ENCODE measurements around the gene MIA2.

The MIA2 gene

GRCh38 chr14:39428118-39428517, 194.4 kb downstream of the MIA2 start:
- TF ChIP-seq CTCF (IDR thresholded peaks at IDR 0.05; ENCODE audit: low read depth, low read length, poor library complexity, severe bottlenecking), result no peak
- no peak for TF ChIP-seq EZH2phosphoT487 (IDR thresholded peaks at IDR 0.05; ENCODE audit: borderline replicate concordance, low read length)
- H3K4me3 ChIP-seq (ENCODE audit: low read length), result no peak overlapping the region
- no peaks in the 10 kb centered on the region for H3F3A ChIP-seq (ENCODE audit: control insufficient read depth, insufficient read depth)
- H3K36me3 ChIP-seq (ENCODE audit: control insufficient read depth, low read length), result peaks cover 12% of the 10 kb centered on the region; the same call in 1 of the 2 replicates
- peaks cover 25% of the 10 kb centered on the region for H4K20me1 ChIP-seq (ENCODE audit: control insufficient read depth, insufficient read depth, low read depth, low read length)
- H3K4me1 ChIP-seq (ENCODE audit: control insufficient read depth, low read length), result peaks cover 33% of the 10 kb centered on the region
- H3K79me2 ChIP-seq (ENCODE audit: control insufficient read depth, low read length), result peaks cover 86% of the 10 kb centered on the region
- H3K9me3 ChIP-seq (ENCODE audit: control insufficient read depth, insufficient read depth, low read length), result no peaks in the 10 kb centered on the region
- H3K27me3 ChIP-seq (ENCODE audit: control insufficient read depth, low read length), result no peaks in the 10 kb centered on the region
- H3K4me2 ChIP-seq (ENCODE audit: low read length), result no peak overlapping the region
- no peaks in the 10 kb centered on the region for H3K9me2 ChIP-seq (replicated peaks; ENCODE audit: control insufficient read depth, low read length)
- H3K27ac ChIP-seq (ENCODE audit: low read depth, low read length), result no peak overlapping the region

GRCh38 chr14:39430762-39431415, 197.2 kb downstream of the MIA2 start:
- TF ChIP-seq CTCF (IDR thresholded peaks at IDR 0.05; ENCODE audit: low read depth, low read length, poor library complexity, severe bottlenecking), result no peak
- TF ChIP-seq EZH2phosphoT487 (IDR thresholded peaks at IDR 0.05; ENCODE audit: borderline replicate concordance, low read length), result no peak
- 0 out of 2 replicates have a peak, but pooled peaks cover 3% of the 10 kb centered on the region for H3F3A ChIP-seq (ENCODE audit: control insufficient read depth, insufficient read depth)
- peaks cover 12% of the 10 kb centered on the region; the same call in 1 of the 2 replicates for H3K36me3 ChIP-seq (ENCODE audit: control insufficient read depth, low read length)
- H3K9me2 ChIP-seq (replicated peaks; ENCODE audit: control insufficient read depth, low read length), result no peaks in the 10 kb centered on the region
- H3K4me3 ChIP-seq (ENCODE audit: low read length), result peak overlapping the region; percentile 94
- peaks cover 25% of the 10 kb centered on the region for H4K20me1 ChIP-seq (ENCODE audit: control insufficient read depth, insufficient read depth, low read depth, low read length)
- no peaks in the 10 kb centered on the region for H3K9me3 ChIP-seq (ENCODE audit: control insufficient read depth, insufficient read depth, low read length)
- H3K27me3 ChIP-seq (ENCODE audit: control insufficient read depth, low read length), result no peaks in the 10 kb centered on the region
- peaks cover 62% of the 10 kb centered on the region for H3K79me2 ChIP-seq (ENCODE audit: control insufficient read depth, low read length)
- peak overlapping the region; percentile 85 for H3K27ac ChIP-seq (ENCODE audit: low read depth, low read length)
- peaks cover 40% of the 10 kb centered on the region for H3K4me1 ChIP-seq (ENCODE audit: control insufficient read depth, low read length)
- H3K4me2 ChIP-seq (ENCODE audit: low read length), result peak overlapping the region; percentile 88

GRCh38 chr14:39431416-39432178, 197.9 kb downstream of the MIA2 start:
- Histone ChIP-seq H3F3A (ENCODE audit: control insufficient read depth, insufficient read depth) (0 out of 2 replicates have a peak, but pooled peaks cover 3% of the 10 kb centered on the region), H3K27me3 (ENCODE audit: control insufficient read depth, low read length) (no peaks in the 10 kb centered on the region), H3K79me2 (ENCODE audit: control insufficient read depth, low read length) (peaks cover 56% of the 10 kb centered on the region), H3K9me2 (replicated peaks; ENCODE audit: control insufficient read depth, low read length) (no peaks in the 10 kb centered on the region), H3K9me3 (ENCODE audit: control insufficient read depth, insufficient read depth, low read length) (no peaks in the 10 kb centered on the region), H4K20me1 (ENCODE audit: control insufficient read depth, insufficient read depth, low read depth, low read length) (peaks cover 21% of the 10 kb centered on the region), H3K36me3 (ENCODE audit: control insufficient read depth, low read length) (peaks cover 12% of the 10 kb centered on the region; the same call in 1 of the 2 replicates), H3K4me1 (ENCODE audit: control insufficient read depth, low read length) (peaks cover 36% of the 10 kb centered on the region), H3K4me2 (ENCODE audit: low read length) (peak overlapping the region; percentile 88), H3K27ac (ENCODE audit: low read depth, low read length) (peak overlapping the region; percentile 85), H3K4me3 (ENCODE audit: low read length) (peak overlapping the region; percentile 94)
- TF ChIP-seq CTCF (IDR thresholded peaks at IDR 0.05; ENCODE audit: low read depth, low read length, poor library complexity, severe bottlenecking) (no peak), EZH2phosphoT487 (IDR thresholded peaks at IDR 0.05; ENCODE audit: borderline replicate concordance, low read length) (no peak)
